GM19025 (cell line): ENCODE data around the gene PLCB1.
"Not testable (repeated sequence)": the region's sequence is repeated elsewhere in the genome, so short reads cannot be mapped to it uniquely, and the experiment has no call there.

Experiments used
- ATAC-seq: cut with Tn5 transposase; IDR thresholded peaks from one replicate; pipeline ENCODE4 v1.9.1; 2021; ENCODE audit warnings: mild to moderate bottlenecking, low read depth, moderate library complexity; ENCODE audit not compliant: unreplicated experiment

The PLCB1 gene

DNA sequence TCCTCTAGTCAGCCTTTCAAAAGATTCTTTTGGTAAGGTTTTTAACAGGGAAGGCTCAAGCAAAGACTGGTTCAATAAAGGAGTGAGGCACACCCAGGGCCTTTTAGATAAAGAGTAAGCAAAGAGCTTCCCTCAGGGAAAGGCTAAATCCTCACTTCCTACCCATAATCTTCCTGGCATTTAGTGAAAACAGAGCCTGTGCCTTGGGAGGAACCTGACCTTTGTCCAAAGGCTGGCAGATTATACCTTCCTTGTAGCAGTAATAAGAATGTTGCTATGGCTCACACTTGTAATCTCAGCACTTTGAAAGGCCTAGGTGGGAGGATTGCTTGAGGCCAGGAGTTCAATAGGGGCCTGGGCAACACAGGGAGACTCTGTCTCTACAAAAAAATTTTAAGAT, 656.8 kb downstream of the PLCB1 start:
- no peak for ATAC-seq

DNA sequence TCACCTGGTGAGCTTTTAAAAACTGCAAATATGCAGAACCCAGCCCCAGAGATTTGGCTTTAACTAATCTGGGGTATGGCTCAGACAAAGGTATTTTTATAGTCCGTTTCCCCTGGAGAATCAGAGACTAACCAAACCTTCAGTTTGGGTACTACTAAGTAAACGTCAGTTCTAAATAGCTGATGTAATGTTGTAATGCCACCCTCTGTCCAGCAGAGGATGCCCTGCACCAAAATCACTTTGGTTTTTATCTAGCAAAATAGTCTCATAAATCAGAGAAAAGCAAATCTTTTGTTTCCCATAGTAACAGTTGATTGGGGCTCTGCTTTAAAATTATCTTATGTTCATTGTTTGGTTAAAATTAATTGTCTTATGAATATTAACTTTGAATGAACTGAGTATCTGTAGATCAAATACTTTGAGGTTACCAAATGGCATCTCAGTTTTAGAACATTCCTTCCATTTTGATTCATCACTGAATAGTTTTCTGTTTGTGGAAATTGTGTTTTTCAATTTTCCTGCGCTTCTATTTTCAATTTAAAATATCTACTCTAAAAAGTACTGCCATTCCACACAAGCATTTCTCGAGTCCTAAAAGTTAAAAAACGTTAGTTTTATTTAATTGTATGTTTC, 658.5 kb downstream of the PLCB1 start:
- ATAC-seq: no peak

DNA sequence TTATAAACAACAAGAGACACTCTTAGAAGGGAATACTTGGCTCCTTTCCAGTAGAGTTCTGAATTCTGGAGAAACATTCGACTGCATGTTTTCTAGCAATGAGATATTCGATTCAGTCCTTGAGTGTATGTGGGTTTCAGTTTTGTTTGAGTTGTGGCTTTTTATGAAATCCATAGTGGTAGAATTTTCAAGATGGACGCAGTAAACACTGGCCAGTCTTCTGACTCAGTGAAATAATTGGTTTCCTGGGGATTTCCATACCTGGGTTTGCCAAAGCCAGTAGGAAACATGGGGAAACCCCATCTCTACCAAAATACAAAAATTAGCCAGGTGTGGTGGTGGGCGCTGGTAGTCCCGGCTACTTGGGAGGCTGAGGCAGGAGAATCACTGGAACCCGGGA, 663.3 kb downstream of the PLCB1 start:
- ATAC-seq: no peak

DNA sequence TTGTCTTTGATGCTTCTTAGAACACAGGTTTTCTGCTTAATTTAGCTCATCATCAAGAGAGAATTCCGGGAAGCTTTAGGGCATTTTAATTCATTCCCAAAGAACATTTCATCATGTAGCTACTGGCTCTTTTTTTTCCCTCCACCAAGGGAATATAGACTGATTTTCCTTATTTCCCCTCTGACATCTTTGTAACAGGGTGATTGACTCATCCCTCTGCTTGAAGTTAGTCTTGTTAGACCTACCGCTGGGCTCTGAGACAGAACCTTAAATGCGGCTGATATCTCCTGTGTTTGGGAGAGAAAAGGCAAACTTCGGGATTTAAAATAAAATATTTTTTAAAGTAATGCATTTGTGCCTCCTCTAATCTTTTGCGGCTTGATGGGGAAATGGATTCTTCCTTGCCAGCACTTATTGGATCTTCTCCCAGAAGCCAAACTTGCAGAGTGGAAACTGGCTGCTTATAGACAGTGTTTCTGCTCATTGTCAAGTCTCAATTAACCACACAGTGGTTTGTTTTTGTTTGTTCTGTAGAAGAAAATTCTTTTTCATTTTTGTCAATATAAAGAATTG, 664.1 kb downstream of the PLCB1 start:
- ATAC-seq: no peak

DNA sequence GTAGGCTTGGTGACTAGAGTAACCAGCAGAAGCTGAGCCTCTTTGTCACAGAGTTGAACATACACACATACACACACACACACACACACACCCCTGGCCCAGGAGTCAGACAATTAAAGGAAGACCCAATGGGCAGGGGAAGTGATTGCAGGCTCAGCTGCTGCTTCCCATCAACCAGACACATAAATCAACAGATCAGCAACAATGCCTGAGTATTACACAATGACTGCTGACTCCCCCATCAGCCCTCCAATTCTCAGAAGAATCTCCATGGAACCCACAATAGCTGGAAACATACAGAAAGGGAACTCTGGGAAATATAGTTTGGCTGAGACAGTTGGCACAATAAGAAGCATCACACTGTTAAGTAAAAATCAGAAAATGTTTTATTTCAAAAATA, 666.4 kb downstream of the PLCB1 start:
- ATAC-seq: no peak

DNA sequence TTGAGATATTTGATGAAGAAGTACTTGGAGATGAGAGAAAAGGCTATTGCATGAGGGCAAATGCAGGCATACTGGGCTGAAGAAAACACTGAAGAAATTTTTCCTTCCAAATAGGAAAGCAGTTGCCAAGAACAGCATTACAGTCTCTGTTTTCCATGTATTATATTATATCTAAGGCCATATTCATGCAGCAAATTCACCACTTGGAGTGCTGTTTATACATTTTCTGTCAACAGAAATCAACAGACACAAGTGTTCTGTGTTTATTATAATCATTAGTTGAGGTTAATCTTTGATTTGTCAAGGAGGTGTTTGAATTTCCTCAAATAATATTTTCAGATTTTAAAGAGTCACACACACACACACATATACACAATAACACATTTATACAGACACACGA, 668.0 kb downstream of the PLCB1 start:
- no peak for ATAC-seq

DNA sequence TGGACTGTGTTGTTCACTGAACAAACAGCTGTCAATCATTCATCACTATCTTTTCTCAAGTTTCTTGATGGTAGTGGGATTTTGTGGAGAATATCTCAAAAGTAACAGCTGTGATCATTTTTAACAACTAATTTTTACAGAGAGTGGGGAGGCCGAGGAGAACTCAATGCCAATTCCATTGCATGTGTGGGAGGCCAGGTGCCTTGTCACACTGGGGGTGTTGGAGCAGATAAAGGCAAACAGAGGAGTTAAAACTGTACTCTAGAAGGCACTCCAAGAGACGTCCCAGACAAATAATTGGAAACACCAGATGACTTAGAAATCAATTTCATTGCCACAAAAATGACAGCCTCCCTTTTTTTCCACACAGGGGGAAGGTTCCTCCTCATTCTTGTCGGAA, 669.6 kb downstream of the PLCB1 start:
- ATAC-seq: no peak

DNA sequence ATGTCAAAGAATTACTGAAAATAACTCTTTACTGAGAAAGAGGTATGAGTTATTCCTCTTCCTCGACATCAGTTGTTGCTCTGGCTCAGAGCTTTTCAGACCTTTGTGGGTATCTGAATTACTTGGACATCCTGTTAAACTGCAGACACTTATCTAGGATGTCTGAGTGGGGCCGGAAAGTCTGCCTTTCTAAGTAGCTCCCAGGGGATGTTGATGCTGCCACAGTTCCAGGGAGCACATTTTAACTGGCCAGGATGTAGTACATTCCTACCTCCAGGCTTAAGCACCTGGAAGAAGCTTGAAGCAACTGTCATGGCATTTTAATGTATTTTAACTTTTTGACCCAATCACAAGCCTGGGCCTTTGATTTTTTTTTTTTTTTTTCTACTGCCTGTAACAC, 671.0 kb downstream of the PLCB1 start:
- ATAC-seq: no peak

DNA sequence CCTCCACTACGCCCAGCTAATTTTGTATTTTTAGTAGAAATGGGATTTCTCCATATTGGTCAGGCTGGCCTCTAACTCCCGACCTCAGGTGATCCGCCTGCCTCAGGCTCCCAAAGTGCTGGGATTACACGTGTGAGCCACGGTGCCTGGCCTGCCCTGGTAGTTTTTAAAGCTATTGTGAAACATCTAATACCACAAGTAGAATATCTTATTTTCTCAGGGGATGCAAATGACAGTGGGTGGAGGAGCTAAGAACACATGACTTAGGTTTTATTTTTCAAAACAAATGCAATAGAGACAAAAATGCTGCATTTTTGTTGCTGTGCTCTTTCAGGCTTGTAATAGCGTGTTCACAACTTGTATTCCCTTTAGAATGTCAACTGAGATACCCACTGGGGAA, 671.9 kb downstream of the PLCB1 start:
- no peak for ATAC-seq

DNA sequence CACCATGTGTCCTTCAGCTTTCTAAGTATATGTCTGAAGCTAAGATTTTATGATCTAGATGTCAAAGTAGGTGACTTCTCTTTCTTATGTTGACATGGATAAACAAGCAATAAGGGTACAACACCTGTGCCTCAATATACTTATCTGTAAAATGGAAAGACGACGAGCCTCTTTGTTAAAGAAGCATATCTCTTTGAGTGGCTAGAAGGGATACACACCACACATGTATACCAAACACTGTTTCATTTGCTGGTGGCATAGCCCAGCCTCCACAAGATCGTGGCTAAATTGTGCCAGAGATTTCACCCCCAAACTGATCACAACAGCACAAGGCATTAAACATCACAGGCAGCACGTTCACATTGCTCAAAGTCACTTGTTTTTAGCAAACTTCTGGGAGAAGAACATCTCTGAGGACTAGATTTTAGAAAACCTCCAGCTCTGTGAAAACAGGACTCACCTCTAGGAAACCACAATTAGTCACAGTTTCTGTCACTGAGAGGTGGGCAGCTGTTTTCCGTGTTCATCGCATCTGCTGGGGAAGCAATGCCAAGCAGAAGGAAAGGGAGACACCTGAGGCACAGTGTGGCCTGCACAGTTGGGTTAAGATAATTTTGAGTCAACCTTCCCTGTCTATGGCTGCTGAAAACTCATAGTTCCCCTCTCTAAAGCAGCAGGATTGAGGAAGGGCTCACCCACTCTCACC, 673.8 kb downstream of the PLCB1 start:
- no peak for ATAC-seq

DNA sequence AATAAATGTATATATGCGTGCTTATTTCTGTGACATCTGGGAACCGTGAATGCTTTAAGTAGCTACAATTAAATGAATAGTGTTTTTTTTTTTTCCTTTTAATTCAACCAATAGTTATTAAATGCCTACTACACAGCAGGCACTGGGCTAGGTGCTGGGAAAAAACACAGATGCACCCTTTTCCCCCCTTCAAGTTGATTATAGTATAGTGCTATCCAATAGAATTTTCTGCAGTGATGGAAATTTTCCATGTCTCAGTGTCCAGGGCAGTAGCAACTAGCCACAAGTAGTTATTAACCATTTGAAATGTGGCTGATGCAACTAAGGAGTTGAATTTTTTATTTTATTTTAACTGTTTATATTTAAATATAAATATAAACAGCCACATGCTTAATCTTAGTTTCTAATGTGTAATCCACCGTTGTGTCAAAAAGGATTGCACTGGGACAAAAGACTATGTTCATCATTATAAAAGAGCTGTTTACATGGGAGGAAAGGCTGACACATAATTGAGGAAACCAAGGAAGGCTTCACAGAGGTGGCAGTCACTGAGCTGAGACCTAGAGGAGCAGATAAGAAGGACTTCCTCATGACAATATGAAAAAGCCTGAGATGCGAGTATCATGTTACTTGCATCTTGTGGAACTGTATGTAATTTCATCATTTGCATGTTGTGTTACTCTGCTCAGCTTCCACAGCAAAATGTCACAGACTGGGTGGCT, 675.6 kb downstream of the PLCB1 start:
- no peak for ATAC-seq

DNA sequence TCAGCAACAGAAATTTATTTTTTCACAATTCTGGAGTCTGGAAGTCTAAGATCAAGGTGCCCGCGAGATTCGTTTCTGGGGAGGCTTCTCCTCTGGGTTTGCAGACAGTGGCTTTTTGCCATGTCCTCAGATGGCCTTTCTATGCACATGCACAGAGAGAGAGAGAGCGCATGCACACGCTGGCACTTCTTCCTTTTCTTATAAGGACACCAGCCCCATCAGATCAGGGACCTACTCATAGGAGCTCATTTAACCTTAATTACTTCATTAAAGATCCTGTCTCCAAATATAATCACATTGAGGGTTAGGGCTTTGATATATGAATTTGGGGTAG, 676.1 kb downstream of the PLCB1 start:
- ATAC-seq: no peak

DNA sequence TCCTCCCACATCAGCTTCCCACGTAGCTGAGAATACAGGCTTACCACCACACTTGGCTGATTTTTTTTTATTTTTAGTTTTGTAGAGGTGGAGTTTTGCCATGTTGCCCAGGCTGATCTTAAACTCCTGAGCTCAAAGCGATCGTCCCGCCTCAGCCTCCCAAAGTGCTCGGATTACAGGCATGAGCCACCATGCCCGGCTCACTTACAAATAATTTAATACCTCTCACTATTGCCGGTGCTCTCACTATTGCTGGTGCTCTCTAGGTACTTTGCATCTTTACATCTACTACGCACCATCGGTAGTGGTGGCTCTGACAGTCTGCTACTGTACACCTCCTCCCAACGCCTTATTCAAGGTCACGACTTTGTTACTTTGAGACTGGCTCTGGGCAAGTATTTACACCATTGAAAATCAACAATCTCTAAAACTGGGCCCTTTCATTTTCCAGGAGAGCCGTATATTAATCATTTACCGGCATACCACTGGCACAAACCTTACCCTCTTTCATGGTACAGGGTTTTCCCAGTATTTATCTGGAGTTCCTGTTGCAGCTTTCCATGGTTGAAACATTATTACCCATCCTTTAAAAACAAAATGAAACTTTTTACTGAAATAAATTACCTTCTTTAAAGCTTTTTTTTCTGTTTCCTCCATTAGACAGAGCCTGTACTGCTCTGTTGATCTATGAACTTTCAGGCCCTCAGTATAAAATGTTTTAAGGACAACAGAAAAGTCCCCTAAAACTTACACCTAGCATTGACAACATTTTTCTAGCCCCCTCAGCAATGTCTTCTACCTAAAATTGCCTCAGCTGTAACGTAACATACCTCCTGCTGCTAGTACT, 677.3 kb downstream of the PLCB1 start:
- ATAC-seq: no peak

DNA sequence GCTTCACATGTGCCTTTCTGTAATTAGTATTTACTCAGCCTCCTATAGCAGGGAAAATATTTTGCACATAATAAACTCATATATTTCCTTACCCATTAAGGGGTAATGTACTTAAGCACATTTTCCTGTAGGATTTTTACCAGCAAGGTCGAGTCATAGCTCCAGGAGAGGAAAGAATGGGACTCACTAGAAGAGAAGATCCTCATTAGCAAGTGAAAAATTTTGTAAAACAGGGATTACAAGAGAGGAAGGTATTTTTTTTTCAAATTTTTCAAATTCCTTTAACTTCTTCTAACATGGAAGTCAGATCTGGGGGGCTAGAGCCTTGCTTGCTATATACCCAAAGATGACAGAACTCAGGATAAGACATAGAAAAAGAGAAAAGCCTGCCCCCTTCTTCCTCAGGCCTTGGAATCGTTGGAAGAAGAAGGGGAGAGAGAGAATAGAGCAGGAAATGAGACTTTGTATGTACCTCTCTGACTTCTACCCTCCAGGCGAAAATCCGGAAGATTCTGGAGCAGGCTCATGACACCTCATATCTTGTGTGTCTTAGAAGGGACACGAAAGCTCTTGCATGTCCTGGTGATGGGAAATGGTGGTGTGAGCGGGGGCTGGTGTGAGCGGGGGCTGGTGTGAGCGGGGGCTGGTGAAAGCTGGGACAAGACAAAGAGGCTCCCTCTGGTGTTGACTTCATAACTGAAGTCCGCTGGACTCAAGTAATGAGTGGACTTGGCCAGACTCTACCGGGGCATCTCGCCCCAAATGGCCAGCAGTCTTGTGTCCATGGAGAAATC, 679.9 kb downstream of the PLCB1 start:
- ATAC-seq: no peak

DNA sequence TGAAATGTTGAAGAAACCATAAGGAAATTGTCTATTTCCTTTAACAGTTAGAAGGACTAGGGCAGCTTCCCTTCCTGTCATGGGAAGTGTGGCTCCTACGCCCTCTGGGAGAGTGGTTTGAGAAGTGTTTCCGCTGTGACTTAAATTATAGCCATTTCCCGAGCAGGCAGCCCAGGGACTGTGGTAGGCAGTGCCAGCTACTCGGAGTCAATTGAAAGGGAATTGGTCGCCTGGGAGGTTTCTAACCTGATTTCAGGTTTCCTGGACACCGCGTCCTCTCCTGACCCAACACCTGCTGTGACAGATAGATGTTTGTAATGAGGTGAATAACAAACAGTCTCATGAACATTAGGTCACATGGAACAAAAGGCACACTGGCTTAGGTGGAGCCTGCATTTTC, 680.8 kb downstream of the PLCB1 start:
- no peak for ATAC-seq

DNA sequence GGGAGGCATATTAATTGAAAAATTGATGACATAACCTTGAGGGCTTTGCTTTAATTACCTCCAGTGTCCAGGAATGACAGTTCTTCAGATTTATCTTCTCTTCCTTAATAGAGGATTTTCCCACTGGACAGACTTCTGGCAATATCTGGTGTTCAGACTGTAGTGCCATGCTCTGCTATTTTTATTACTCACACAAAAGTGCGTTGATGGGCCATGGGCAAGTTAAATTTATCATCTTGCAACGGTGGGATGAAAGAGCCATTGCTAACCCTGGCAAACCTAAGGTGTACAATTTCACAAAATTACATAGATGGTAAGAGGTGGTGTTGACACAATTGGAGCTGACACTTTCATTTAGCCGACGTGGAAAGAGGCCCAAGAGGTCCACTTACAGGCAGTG, 683.1 kb downstream of the PLCB1 start:
- ATAC-seq: no peak

DNA sequence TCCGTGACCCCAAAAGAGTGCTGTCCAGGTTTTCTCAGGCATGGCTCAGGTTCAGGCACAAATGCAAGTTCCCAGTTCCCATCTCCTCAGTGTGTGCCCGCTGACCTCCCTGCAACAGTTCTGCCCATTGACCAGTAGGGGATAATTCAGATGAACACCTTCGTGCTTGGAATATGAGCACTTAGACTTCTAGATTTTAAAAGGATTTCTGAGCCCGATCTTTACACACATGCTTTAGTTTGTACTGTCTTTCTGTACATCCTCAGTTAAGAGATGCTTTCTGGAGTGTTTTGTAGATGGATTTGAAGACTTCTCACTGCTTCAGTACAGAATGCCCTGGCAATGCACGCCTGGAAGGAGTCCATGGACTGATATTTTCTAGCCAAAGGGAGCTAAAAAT, 697.2 kb downstream of the PLCB1 start:
- no peak for ATAC-seq

DNA sequence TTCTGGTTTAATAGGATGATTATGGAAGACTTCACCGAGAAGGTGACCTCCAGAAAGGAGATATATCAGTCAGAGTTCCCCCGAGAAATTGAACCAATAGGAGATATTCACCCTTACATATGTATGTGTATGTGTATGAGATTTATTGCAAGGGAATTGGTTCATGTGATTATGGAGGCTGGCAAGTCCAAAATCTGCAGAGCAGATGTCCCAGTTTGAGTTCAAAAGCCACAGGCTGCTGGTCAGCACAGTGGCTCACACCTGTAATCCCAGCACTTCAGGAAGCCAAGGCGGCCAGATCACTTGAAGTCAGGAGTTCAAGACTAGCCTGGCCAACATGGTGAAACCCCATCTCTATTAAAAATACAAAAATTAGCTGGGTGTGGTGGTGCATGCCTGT, 702.2 kb downstream of the PLCB1 start:
- ATAC-seq: not testable (repeated sequence)

DNA sequence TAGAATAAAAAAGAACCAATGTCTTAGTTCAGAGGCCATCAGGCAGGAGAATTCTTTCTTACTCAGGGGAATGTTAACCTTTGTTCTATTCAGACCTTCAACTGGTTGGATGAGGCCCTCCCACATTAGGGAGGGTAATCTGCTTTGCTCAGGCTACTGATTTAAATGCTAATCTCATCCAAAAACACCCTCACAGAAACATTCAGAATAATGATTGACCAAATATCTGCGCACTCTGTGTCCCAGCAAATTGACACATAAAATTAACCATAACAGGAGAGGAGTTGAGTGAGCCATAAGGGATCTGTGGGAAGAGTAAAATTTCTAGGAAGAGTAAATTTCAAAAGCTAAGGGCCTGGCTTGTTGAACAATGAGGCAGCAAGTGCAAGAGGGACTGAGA, 702.8 kb downstream of the PLCB1 start:
- no peak for ATAC-seq

DNA sequence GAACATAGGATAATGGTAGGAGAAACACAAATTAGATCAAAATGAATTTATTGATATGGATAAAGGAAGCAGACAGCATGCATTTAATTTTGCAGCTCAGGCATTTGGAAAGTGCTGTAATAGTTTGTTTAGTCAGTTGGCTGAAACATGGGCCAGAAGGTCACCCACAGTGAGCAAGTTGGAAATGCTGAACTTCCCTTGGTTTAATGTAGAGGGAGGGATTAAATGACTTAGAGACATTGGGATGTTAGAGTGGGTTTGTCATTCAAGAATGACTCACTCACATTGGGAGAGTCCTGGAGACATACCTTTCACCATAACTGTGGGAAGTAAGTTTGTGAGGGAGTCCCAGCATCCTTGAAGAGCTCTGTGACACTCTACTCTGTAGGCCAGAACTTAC, 705.3 kb downstream of the PLCB1 start:
- no peak for ATAC-seq
